HG03469 (cell line): Measurements from ENCODE around the gene HNF1A.

Source experiments
- ATAC-seq: cut with Tn5 transposase; IDR thresholded peaks from one replicate; pipeline ENCODE4 v1.9.1; 2021; ENCODE audit warnings: mild to moderate bottlenecking, moderate library complexity, moderate number of reproducible peaks; ENCODE audit not compliant: unreplicated experiment

Gene HNF1A

GRCh38 chr12:120984351-120984898, 6.1 kb downstream of the HNF1A start:
- ATAC-seq = no peak

DNA sequence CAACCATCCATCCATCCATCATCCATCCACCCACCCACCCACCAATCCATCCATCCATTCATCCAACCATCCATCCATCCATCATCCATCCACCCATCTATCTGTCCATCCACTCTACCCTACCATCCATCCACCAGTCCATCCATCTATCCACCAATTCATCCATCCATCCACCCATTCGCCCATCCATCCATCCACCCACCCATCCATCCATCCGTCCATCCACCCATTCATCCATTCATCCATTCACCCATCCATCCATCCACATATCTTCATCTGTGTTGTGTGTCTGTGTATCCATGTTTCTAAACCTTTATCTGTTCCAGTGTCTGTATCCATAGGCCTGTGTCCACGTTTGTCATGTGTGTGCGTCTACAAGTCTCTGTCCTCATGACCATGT, 9.9 kb downstream of the HNF1A start:
- no peak for ATAC-seq

DNA sequence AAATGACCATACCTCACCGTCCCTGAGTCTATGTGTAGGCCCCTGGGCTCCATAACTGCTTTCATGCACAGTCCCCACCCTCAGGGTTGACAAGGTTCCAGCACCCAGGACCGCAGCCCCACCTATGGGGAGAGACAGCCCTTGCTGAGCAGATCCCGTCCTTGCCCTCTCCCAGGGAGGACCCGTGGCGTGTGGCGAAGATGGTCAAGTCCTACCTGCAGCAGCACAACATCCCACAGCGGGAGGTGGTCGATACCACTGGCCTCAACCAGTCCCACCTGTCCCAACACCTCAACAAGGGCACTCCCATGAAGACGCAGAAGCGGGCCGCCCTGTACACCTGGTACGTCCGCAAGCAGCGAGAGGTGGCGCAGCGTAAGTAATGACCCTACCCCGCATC, 10.3 kb downstream of the HNF1A start:
- no peak for ATAC-seq

DNA sequence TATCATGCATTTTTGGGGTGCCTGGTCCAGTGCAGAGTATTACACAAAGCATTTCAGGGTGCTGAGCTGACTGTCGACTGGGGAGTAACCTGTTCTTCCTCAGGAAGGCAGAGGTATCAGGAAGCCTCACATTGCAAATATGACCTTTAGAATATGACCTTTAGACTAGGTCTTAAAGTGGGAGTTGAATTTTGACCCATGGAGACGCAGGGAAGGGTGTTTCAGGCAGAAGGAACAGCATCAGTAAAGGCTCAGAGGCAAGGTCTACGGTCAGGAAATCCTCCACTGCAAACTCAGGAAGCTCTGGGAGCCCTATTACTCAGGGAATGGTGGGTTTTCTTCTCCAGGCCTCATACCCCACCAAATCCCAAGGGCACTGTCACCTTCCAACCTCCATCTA, 11.3 kb downstream of the HNF1A start:
- ATAC-seq = no peak

DNA sequence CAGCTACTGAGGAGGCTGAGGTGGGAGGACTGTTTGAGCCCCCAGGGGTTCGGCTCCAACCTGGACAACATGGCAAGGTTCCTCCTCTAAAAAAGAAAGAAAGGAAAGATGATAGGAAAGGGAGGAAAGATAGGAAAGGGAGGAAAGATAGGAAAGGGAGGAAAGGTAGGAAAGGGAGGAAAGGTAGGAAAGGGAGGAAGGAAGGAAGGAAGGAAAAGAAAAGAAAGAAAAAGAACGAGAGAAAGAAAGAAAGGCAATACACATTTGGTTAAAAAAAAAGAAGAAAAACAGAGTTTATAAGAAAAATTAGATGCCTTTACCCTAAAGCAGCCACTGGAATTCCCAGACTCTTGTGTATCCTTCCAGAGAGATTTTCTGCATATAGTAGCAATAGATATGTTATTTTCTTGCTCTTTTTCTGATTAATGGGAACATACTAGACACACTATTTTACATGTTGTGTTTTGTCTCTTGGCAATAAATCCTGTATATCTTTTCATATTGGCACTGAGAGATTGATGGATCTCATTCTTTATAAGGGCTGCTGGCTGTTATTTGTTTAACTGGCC, 12.2 kb downstream of the HNF1A start:
- no peak for ATAC-seq

DNA sequence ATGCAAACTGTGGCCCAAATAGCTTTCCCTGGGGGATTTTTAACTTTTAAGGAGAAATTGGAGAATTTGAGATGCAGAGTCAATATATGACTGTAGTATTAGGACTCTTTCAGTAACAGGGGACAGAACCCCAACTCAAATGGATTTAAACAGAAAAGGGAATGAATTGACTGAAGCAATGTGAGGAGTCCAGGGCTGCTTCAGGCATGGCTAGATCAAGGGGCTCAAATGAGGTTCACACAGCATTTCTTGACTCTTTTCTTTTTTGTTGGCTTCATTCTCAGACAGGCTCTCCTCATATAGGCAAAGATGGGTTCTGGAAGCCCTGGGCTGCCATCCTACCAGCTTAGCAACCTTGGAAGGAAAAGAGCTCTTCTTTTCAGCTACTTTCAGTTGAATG, 13.6 kb downstream of the HNF1A start:
- no peak for ATAC-seq

- no peak for ATAC-seq
These were observed 14.6 kb downstream of the HNF1A start for GRCh38 chr12:120992989-120993388.

DNA sequence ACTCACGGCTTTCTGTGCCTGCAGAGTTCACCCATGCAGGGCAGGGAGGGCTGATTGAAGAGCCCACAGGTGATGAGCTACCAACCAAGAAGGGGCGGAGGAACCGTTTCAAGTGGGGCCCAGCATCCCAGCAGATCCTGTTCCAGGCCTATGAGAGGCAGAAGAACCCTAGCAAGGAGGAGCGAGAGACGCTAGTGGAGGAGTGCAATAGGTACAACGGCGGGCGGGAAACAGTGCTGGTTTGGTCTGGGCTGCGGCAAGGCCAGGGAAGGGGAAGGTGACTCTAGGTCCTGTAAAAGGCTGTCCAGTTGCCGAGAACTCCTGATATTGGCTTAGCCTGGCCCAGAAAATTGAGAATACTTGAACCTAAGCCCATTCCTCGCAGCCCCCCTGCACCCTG, 15.2 kb downstream of the HNF1A start:
- no peak for ATAC-seq

GRCh38 chr12:120994059-120994458, 15.7 kb downstream of the HNF1A start:
- ATAC-seq = no peak

DNA sequence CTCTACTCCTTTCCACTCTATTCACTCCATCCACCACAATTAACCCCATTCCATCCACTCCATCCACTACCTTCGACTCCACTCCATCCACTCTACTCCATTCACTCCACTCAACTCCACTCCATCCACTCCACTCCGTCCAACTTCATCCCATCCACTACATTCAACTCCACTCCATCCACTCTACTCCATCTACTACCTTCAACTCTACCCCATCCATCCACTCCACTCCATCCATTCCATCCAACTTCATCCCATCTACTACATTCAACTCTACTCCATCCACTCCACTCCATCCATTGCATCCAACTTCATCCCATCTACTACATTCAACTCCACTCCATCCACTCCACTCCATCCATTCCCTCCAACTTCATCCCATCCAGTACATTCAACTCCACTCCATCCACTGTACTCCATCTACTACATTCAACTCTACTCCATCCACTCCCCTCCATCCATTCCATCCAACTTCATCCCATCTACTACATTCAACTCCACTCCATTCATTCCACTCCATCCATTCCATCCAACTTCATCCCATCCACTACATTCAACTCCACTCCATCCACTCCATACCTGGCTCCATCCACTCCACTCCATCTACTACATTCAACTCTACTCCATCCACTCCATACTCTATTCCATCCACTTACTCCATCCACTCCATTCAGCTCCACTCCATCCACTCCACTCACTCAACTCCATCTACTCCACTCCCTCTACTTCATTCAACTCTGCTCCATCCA, 16.4 kb downstream of the HNF1A start:
- no peak for ATAC-seq

DNA sequence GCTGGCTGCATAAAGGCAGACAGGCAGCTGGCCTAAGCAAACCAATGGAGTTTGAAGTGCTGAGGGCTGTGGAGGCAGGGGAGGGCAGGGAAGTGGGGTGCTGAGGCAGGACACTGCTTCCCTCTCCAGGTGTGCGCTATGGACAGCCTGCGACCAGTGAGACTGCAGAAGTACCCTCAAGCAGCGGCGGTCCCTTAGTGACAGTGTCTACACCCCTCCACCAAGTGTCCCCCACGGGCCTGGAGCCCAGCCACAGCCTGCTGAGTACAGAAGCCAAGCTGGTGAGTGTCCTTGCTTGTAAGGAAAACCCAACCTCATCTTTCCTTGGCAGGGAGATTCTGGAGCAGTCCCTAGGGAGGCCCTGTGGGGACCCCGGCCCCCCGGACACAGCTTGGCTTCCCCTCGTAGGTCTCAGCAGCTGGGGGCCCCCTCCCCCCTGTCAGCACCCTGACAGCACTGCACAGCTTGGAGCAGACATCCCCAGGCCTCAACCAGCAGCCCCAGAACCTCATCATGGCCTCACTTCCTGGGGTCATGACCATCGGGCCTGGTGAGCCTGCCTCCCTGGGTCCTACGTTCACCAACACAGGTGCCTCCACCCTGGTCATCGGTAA, 17.9 kb downstream of the HNF1A start:
- ATAC-seq = no peak

GRCh38 chr12:120997448-120997847, 19.1 kb downstream of the HNF1A start:
- no peak for ATAC-seq

- no peak for ATAC-seq
These were observed 20.1 kb downstream of the HNF1A start for GRCh38 chr12:120998435-120998834.

GRCh38 chr12:120999191-121000120, 21.1 kb downstream of the HNF1A start:
- ATAC-seq = no peak

- ATAC-seq = no peak
These were observed 22.2 kb downstream of the HNF1A start for GRCh38 chr12:121000530-121000929.

- ATAC-seq = no peak
These were observed 22.7 kb downstream of the HNF1A start for GRCh38 chr12:121001060-121001459.

DNA sequence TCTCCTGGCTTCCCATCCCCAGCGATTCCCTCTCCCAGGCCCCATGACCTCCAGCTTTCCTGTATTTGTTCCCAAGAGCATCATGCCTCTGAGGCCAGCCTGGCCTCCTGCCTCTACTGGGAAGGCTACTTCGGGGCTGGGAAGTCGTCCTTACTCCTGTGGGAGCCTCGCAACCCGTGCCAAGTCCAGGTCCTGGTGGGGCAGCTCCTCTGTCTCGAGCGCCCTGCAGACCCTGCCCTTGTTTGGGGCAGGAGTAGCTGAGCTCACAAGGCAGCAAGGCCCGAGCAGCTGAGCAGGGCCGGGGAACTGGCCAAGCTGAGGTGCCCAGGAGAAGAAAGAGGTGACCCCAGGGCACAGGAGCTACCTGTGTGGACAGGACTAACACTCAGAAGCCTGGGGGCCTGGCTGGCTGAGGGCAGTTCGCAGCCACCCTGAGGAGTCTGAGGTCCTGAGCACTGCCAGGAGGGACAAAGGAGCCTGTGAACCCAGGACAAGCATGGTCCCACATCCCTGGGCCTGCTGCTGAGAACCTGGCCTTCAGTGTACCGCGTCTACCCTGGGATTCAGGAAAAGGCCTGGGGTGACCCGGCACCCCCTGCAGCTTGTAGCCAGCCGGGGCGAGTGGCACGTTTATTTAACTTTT, 23.6 kb downstream of the HNF1A start:
- no peak for ATAC-seq

GRCh38 chr12:121003650-121004049, 25.3 kb downstream of the HNF1A start:
- ATAC-seq = no peak

GRCh38 chr12:121004253-121004815, 26.0 kb downstream of the HNF1A start:
- ATAC-seq = no peak

DNA sequence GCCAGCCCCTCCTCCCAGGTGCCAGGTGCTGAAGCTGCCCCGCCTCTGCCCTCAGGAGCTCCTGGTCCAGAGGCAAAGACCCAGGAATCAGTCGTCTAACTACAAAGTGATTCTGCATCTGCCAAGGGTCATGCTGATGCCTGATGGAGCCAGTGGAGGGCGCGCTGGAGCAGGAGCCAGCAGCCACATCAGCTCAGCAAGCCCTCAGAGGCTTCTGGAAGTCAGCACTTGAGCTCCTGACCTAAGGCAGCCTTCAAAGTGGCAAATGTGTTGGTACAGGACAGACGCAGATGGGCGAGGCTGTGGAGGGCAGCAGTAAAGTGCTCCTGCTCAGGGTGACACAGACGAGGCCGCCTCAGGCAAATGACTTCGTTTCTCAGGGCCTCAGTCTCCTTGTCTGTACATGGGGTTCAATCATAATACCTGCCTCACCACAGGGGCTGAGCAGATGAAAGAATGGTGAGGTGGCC, 27.0 kb downstream of the HNF1A start:
- no peak for ATAC-seq
